GM18508 (cell line): Measurements from ENCODE around the gene ZNF254.

Experiments
- ATAC-seq: cut with Tn5 transposase; IDR thresholded peaks from one replicate; pipeline ENCODE4 v1.9.1; 2021; ENCODE audit warnings: moderate number of reproducible peaks; ENCODE audit not compliant: insufficient read depth, unreplicated experiment

Gene ZNF254

GRCh38 chr19:24178207-24178606 is 91.2 kb downstream of the ZNF254 start:
- ATAC-seq, result no peak
